ENCODE results near the gene ERCC8. TPM values are rescaled to one million over a fixed set of nuclear protein-coding genes. Genes with fewer than 3 reads are reported as not detected.
"Not testable (repeated sequence)": the region's sequence is repeated elsewhere in the genome, so short reads cannot be mapped to it uniquely, and the experiment has no call there.

ERCC8 gene
- 35.2 TPM for total RNA-seq

GRCh38 chr5:60944904-60945812 lies at the start of gene ERCC8, which contains the start of gene NDUFAF2:
TSS of gene ERCC8 (minus strand) at chr5:60945070. CDS start at chr5:60945008, 62 bp downstream.
TSS of gene NDUFAF2 (plus strand) at chr5:60945205. CDS start at chr5:60945256, 51 bp downstream.
- DNase-seq = peak; percentile 97

- DNase-seq = no peak
These were observed 49.2 kb upstream of the ERCC8 start for GRCh38 chr5:60993875-60994571.

DNA sequence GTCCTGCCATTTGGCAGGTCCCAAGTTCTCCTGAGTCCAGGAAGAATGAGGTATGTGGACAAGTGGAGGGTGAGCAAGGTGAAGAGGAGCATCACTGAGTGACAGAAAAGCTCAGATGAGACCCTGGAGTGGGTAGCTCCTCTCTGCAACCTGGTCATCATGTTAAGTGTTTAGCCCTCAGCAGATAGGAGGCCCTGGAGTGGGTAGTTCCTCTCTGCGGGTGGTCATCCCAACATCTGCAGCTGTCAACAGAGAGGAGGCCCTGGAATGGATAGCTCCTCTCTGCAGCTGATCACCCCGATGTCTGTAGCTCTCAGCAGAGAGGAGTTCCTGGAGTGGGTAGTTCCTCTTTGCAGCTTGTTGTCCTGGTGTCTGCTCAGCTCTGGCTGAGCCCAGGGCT lies 48.6 kb upstream of the ERCC8 start:
- no peak for DNase-seq

DNA sequence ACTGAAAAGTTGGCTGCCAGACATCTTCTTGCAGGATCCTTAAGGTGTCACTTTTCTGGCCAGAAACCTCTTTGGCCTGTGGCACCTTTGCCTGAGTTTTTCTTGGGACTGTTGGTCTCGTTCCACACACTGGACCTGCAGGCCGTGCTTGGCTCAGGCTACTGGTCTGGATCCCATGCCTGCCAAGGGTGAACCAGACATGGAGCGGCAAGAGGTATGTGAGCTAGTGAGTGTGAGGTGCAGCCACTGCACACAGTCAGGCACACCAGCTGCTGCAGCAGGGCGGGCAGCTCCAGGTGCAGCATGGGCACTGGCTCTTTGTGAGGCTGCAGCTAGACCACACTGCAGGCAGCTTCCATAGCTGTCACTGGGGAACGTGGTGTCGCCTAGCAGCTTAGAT lies 48.0 kb upstream of the ERCC8 start:
- DNase-seq = no peak

DNA sequence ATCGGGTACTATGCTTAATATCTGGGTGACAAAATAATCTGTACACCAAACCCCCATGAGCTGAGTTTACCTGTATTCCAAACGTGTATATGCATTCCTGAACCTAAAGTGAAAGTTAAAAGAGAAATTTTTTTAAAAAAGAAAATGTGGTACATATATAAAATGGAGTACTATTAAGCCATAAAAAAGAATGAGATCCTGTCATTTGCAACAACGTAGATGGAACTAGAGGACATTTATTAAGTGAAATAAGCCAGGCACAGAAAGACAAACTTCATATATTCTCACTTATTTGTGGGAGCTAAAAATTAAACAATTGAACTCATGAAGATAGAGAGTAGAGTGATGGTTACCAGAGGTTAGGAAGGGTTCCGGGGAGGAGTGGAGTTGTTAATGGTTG lies 44.9 kb upstream of the ERCC8 start:
- DNase-seq = no peak

DNA sequence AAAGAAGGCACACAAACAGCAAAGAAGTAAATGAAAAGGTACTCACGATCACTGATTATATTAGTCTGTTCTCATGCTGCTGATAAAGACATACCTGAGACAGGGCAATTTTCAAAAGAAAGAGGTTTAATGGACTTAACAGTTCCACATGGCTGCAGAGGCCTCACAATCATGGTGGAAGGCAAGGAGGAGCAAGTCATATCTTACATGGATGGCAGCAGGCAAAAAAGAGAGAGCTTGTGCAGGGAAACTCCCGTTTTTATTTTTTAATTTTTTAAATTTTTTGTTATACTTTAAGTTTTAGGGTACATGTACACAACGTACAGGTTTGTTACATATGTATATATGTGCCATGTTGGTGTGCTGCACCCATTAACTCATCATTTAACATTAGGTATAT lies 37.3 kb upstream of the ERCC8 start:
- not testable (repeated sequence) for DNase-seq

GRCh38 chr5:60980511-60980910 lies 35.6 kb upstream of the ERCC8 start:
- no peak for DNase-seq

- no peak for DNase-seq
These were observed 34.1 kb upstream of the ERCC8 start for GRCh38 chr5:60978968-60979367.

DNA sequence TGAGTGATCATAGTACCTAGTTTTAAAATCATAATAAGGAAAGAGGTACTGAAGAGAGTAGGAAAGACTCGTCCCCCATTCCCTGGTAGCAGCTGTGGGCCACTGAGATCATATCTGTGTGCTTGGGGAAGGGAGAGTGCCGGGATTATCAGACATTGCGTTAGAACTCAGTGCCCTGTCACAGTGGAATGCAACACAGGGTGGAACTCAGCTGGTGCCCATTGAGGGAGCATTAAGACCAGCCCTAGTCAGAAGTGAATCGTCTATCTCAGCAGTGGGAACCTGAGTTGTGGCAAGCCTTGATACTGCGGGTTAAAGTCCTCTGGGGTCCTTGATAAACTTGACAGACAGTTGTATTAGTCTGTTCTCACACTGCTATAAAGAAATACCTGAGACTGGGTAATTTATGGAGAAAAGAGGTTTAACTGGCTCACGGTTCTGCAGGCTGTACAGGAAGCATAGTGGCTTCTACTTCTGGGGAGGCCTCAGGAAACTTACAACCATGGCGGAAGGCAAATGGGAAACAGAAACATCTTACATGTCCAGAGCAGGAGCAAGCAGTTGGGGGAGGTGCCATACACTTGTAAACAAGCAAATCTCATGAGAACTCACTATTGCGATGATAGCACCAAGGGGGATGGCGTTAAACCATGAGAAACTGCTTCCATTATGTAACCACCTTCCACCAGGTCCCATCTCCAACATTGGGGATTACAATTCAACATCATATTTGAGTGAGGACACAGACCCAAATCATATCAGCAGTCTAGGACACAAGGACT lies 33.3 kb upstream of the ERCC8 start:
- DNase-seq = no peak

DNA sequence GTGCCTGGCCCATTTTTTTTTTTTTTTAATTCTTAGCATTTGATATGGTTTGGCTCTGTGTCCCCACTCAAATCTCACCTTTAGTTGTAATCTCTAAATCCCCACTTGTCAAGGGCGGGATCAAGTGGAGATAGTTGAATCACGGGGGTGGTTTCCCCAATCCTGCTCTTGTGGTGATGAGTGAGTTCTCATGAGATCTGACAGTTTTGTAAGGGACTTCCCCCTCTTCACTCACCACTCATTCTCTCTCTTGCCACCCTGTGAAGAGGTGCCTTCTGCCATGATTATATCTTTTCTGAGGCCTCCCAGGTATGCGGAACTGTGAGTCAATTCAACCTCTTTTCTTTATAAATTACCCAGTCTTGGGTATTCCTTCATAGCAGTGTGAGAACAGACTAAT lies 27.4 kb upstream of the ERCC8 start:
- no peak for DNase-seq

DNA sequence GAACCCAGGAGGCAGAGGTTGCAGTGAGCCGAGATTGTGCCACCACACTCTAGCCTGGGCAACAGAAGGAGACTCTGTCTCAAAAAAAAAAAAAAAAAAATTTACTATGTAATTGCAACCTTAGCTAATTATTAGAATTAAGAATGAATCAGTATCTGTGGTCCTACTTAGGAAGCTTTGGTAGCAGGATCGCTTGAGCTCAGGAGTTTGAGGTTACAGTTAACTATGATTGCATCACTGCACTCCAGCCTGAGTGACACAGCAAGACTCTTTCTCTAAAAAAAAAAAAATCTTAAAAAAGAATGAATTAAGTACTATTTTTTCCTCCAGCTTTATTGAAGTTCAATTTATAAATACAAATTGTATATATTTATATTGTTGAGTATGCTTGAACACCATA lies 16.8 kb upstream of the ERCC8 start:
- DNase-seq = no peak

DNA sequence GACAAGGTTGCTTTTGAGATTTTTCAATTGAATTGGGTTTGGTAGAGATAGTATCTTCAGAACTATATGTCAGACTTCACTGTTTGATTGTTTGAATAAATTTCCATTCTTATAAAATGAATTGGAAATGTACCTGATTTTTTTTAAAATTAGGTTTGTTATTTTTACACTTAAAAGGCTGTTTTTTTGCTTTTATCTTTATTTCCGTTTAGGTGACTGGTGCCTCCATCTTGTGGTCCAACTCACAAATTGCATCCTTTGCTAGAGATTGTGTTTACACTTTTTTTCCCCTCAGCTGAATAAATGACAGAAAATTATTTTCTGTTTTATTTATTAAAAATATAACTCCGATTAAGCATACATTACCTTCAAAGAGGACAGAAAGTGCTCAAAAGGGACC lies 15.7 kb upstream of the ERCC8 start:
- DNase-seq = peak; percentile 10

GRCh38 chr5:60959156-60959555 lies 14.3 kb upstream of the ERCC8 start:
- DNase-seq = peak; percentile 57

DNA sequence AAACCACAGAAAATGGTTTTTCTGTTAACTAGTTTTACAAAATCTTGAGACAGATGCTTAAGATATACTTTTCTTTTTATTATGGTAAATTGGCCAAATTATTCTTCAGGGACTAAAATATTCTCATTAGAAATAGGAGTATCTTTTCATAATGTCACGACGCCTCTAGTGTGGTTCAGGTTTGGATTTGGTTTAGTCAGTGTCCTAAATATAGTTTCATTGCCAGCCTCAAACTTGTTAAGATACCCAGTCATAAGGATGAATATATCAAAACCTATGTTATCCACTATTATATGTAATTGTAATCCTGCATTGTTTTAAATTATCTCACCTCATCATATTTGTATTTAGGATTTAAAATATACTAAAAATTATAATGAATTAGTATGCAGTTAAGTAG lies 13.8 kb upstream of the ERCC8 start:
- no peak for DNase-seq

- DNase-seq = no peak
These were observed 13.2 kb upstream of the ERCC8 start for GRCh38 chr5:60958088-60958487.

DNA sequence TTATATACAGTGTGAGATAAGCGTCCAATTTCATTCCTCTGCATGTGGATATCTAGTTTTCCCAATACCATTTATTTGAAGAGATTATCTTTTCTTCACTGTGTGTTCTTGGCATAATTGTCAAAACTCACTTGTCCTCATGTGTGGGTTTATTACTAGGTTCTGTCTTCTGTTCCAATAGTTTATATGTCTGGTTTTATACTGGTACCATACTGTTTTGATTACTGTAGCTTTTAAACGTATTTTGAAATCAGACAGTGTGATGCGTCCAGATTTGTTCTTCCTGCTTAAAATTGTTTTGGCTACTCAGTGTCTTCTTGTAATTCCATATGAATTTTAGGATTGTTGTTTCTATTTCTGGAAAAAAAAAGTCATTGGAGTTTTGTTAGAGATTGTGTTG lies 10.4 kb upstream of the ERCC8 start:
- DNase-seq = no peak

GRCh38 chr5:60948738-60949137 lies 3.9 kb upstream of the ERCC8 start:
- no peak for DNase-seq

- peak; percentile 72 for DNase-seq
These were observed 930 bp upstream of the ERCC8 start for GRCh38 chr5:60945813-60946187.

DNA sequence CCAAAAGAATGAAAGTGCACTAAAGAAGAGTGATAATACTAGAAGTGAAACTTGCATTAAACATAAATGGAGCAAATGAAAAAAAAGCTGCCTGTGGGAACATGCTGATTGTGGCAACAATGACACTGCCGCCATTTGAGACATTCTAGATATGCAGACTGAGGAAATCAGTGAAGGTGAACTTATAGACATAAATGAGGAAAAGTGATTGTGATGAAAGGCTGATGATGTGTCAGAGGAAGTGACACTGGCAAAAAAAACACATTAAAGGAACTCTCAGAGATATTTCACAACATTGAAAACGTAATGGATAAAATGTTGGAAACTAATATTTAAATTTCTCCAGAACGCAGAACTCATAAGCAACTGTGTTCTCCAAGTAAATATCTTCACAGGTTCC lies 1.2 kb downstream of the ERCC8 start:
- no peak for DNase-seq

DNA sequence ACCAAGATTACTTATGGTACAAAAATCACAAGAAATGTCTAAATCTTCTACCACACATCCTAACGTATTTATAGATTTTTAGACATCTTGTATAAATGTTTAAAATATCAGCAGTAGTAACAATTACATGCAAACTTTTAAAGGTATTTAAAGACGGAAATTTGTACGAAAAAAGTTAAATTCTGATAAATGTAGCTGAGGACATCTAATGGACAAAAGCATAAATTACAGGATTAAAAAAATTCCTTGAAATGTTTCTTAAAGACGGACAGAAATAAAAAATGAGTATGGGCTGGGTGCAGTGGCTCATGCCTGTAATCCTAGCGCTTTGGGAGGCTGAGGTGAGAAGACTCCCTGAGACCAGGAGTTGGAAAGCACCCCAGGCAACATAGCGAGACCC lies 15.8 kb downstream of the ERCC8 start:
- no peak for DNase-seq

- no peak for DNase-seq
These were observed 17.4 kb downstream of the ERCC8 start for GRCh38 chr5:60927450-60927849.

DNA sequence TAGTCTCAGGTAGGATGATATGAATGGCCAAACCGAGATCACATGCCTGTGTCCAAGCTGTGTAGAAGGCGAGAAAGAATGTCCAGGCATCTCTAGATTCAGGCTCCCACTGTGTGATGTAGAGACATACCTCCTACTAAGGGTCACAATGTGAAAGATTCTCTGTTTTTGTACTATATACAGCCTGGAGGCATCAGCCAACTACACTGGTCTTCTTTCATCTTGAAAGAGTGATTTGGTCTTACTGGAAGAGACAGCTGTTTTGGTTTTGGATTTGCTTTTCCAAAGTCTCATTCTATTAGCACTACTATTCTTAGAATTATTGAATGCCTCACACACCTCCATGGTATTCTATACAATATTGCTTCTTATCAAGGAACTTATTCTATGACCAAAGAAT lies 26.4 kb downstream of the ERCC8 start:
- no peak for DNase-seq

- no peak for DNase-seq
These were observed 28.2 kb downstream of the ERCC8 start for GRCh38 chr5:60916646-60917045.

Measured in tongue (tissue), 2 donors.